ENCODE data around the gene B3GNT2. TPM values are rescaled to one million over a fixed set of nuclear protein-coding genes. Genes with fewer than 3 reads are reported as not detected.

Gene B3GNT2
- total RNA-seq, 1 experiment from 2014 or later = 14.1 TPM

DNA sequence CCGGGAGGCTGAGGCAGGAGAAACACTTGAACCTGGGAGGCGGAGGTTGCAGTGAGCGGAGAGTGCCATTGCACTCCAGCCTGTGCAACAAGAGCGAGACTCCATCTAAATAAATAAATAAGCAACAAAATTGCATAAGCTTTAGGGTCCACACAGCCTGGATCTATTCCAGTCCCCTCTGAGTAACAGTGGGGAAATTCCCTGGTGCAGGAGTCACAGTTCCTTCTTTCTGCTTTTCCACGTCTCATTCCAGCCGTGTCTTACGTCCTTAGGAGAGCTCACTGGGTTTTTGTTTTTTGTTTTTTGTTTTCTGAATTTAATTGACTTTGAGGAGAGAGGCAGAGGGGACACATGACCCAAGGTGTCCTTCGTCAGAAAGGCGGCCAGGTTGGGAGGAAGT lies 44.6 kb downstream of the B3GNT2 start:
- Histone ChIP-seq H3K4me1 (ENCODE audit: control insufficient read depth, insufficient read depth, low read length) (no peaks in the 10 kb centered on the region), H3K36me3 (ENCODE audit: control insufficient read depth, insufficient read depth, low read length) (no peaks in the 10 kb centered on the region), H3K9me3 (ENCODE audit: control insufficient read depth, insufficient read depth, low read depth, low read length) (no peaks in the 10 kb centered on the region), H3K4me3 (ENCODE audit: low read depth in 2 of 2, low read length in 2 of 2) (no peak overlapping the region), H3K27me3 (ENCODE audit: control insufficient read depth, insufficient read depth, low read length) (no peaks in the 10 kb centered on the region), H3K27ac (ENCODE audit: low read length) (no peak overlapping the region)
- no peak for TF ChIP-seq POLR2AphosphoS5 (IDR thresholded peaks at IDR 0.05; ENCODE audit: low read depth, low read length)
- TF ChIP-seq, protein P1, sequence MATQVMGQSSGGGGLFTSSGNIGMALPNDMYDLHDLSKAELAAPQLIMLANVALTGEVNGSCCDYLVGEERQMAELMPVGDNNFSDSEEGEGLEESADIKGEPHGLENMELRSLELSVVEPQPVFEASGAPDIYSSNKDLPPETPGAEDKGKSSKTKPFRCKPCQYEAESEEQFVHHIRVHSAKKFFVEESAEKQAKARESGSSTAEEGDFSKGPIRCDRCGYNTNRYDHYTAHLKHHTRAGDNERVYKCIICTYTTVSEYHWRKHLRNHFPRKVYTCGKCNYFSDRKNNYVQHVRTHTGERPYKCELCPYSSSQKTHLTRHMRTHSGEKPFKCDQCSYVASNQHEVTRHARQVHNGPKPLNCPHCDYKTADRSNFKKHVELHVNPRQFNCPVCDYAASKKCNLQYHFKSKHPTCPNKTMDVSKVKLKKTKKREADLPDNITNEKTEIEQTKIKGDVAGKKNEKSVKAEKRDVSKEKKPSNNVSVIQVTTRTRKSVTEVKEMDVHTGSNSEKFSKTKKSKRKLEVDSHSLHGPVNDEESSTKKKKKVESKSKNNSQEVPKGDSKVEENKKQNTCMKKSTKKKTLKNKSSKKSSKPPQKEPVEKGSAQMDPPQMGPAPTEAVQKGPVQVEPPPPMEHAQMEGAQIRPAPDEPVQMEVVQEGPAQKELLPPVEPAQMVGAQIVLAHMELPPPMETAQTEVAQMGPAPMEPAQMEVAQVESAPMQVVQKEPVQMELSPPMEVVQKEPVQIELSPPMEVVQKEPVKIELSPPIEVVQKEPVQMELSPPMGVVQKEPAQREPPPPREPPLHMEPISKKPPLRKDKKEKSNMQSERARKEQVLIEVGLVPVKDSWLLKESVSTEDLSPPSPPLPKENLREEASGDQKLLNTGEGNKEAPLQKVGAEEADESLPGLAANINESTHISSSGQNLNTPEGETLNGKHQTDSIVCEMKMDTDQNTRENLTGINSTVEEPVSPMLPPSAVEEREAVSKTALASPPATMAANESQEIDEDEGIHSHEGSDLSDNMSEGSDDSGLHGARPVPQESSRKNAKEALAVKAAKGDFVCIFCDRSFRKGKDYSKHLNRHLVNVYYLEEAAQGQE (IDR thresholded peaks at IDR 0.05; ENCODE audit: insufficient read depth in 1 of 2, low read depth in 2 of 2, low read length in 1 of 2) = no peak
- no peak for TF ChIP-seq TCF7L2 (IDR thresholded peaks at IDR 0.05; ENCODE audit: low read depth, low read length)
- no peak for TF ChIP-seq SIN3A (IDR thresholded peaks at IDR 0.05; ENCODE audit: borderline replicate concordance, insufficient read depth, low read depth, low read length)
- TF ChIP-seq, protein P2, sequence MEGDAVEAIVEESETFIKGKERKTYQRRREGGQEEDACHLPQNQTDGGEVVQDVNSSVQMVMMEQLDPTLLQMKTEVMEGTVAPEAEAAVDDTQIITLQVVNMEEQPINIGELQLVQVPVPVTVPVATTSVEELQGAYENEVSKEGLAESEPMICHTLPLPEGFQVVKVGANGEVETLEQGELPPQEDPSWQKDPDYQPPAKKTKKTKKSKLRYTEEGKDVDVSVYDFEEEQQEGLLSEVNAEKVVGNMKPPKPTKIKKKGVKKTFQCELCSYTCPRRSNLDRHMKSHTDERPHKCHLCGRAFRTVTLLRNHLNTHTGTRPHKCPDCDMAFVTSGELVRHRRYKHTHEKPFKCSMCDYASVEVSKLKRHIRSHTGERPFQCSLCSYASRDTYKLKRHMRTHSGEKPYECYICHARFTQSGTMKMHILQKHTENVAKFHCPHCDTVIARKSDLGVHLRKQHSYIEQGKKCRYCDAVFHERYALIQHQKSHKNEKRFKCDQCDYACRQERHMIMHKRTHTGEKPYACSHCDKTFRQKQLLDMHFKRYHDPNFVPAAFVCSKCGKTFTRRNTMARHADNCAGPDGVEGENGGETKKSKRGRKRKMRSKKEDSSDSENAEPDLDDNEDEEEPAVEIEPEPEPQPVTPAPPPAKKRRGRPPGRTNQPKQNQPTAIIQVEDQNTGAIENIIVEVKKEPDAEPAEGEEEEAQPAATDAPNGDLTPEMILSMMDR (IDR thresholded peaks at IDR 0.05) = no peak
- ATAC-seq (no peak), DNase-seq (ENCODE audit: low read depth, low spot score) (no peak)
- no TSS peak for BruUV-seq (replicated peaks)
- intact Hi-C loops (cut with micrococcal nuclease; ENCODE audit: unreplicated experiment) (no loop called here), in situ Hi-C loops (cut with HindIII; ENCODE audit: low pct_unique_long_range_greater_than_20kb, low sequenced_read_pairs) (no loop called here)
- ChIA-PET CTCF (no interaction called here), POLR2A (no interaction called here)

DNA sequence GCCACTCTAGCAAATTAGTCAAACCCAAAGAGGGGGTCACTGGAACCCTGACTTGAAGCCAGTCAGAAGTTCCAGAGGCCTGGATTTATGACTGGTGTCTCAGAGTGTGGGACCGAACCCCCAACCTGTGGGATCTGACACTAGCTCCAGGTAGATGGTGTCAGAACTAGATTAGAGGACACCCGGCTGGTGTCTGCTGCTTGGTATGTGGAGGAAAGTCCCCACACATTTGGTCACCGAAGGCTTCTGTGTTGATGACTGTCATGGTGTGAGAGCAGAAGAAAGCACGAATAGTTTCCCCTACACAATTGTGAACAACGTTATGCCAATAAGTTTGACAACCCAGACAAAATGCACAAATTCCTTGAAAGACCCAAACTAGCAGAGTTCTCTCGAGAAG lies 48.1 kb downstream of the B3GNT2 start:
- CTCF ChIA-PET = no interaction called here
- H3K4me1 ChIP-seq (ENCODE audit: control insufficient read depth, insufficient read depth, low read length) = no peaks in the 10 kb centered on the region
- H3K27me3 ChIP-seq (ENCODE audit: control insufficient read depth, insufficient read depth, low read length) = no peaks in the 10 kb centered on the region
- no peak overlapping the region for H3K4me3 ChIP-seq (ENCODE audit: low read depth in 2 of 2, low read length in 2 of 2)
- TF ChIP-seq, protein P1 (IDR thresholded peaks at IDR 0.05; ENCODE audit: insufficient read depth in 1 of 2, low read depth in 2 of 2, low read length in 1 of 2) = no peak
- TF ChIP-seq SIN3A (IDR thresholded peaks at IDR 0.05; ENCODE audit: borderline replicate concordance, insufficient read depth, low read depth, low read length) (no peak), TCF7L2 (IDR thresholded peaks at IDR 0.05; ENCODE audit: low read depth, low read length) (no peak), POLR2AphosphoS5 (IDR thresholded peaks at IDR 0.05; ENCODE audit: low read depth, low read length) (no peak)
- TF ChIP-seq, protein P2 (IDR thresholded peaks at IDR 0.05) = no peak
- H3K9me3 ChIP-seq (ENCODE audit: control insufficient read depth, insufficient read depth, low read depth, low read length) = no peaks in the 10 kb centered on the region
- BruUV-seq (replicated peaks) = no TSS peak
- no peak overlapping the region for H3K27ac ChIP-seq (ENCODE audit: low read length)
- in situ Hi-C loops (cut with HindIII; ENCODE audit: low pct_unique_long_range_greater_than_20kb, low sequenced_read_pairs) (no loop called here), intact Hi-C loops (cut with micrococcal nuclease; ENCODE audit: unreplicated experiment) (no loop called here)
- no peak for DNase-seq (ENCODE audit: low read depth, low spot score)
- no peaks in the 10 kb centered on the region for H3K36me3 ChIP-seq (ENCODE audit: control insufficient read depth, insufficient read depth, low read length)
- POLR2A ChIA-PET = no interaction called here
- ATAC-seq = no peak
